H9 (cell line): ENCODE results near the gene NPAS3. TPM values are rescaled to one million over a fixed set of nuclear protein-coding genes. Genes with fewer than 3 reads are reported as not detected.

ENCODE experiments used
- DNase-seq: peaks from one replicate; pipeline ENCODE4 v3.0.0-alpha.2; 2017
- H2AFZ ChIP-seq: one replicate; pipeline ENCODE4 v1.6.1; 2013; ENCODE audit warnings: mild to moderate bottlenecking, low read length, control low read depth, moderate library complexity
- H2AK5ac ChIP-seq: 2 replicates; pipeline ENCODE4 v1.6.1; 2013; ENCODE audit warnings: low read length, control low read depth, mixed read lengths; ENCODE audit not compliant: insufficient read length
- H2BK120ac ChIP-seq: one replicate; pipeline ENCODE4 v1.6.1; 2013; ENCODE audit warnings: low read depth, mild to moderate bottlenecking, low read length, control low read depth, inconsistent platforms; ENCODE audit not compliant: poor library complexity, severe bottlenecking
- H2BK12ac ChIP-seq: 2 replicates; pipeline ENCODE4 v1.6.1; 2013; ENCODE audit warnings: low read length, control low read depth, mixed read lengths, low read depth; ENCODE audit not compliant: insufficient read length
- H2BK15ac ChIP-seq: 2 replicates; pipeline ENCODE4 v1.6.1; 2013; ENCODE audit warnings: low read depth, low read length, control low read depth
- H2BK20ac ChIP-seq: one replicate; pipeline ENCODE4 v1.6.1; 2013; ENCODE audit warnings: low read depth, mild to moderate bottlenecking, low read length, control low read depth, inconsistent platforms; ENCODE audit not compliant: poor library complexity, severe bottlenecking
- H2BK5ac ChIP-seq: 2 replicates; pipeline ENCODE4 v1.6.1; 2013; ENCODE audit warnings: low read length, control low read depth, mixed read lengths; ENCODE audit not compliant: insufficient read length
- H3K14ac ChIP-seq: 2 replicates; pipeline ENCODE4 v1.6.1; 2013; ENCODE audit warnings: low read length, control low read depth; ENCODE audit not compliant: insufficient read depth
- H3K18ac ChIP-seq: 2 replicates; pipeline ENCODE4 v1.6.1; 2013; ENCODE audit warnings: low read depth, mild to moderate bottlenecking, mixed read lengths, low read length, control low read depth; ENCODE audit not compliant: insufficient read length
- H3K23ac ChIP-seq: 2 replicates; pipeline ENCODE4 v1.6.1; 2013; ENCODE audit warnings: low read length, control low read depth, mixed read lengths, low read depth; ENCODE audit not compliant: insufficient read length
- H3K23me2 ChIP-seq: 2 replicates; pipeline ENCODE4 v1.6.1; 2013; ENCODE audit warnings: low read depth, mild to moderate bottlenecking, mixed read lengths, low read length, control low read depth; ENCODE audit not compliant: insufficient read length, poor library complexity, severe bottlenecking
- H3K27ac ChIP-seq: 2 replicates; pipeline ENCODE4 v1.5.1; 2013; ENCODE audit warnings: low read length, control low read depth, mixed read lengths, low read depth; ENCODE audit not compliant: insufficient read length
- H3K27me3 ChIP-seq: 2 replicates; pipeline ENCODE4 v1.6.1; 2013; ENCODE audit warnings: low read length, control low read depth, inconsistent platforms; ENCODE audit not compliant: insufficient read depth
- H3K4ac ChIP-seq: 2 replicates; pipeline ENCODE4 v1.6.1; 2013; ENCODE audit warnings: low read depth, mild to moderate bottlenecking, control low read depth, inconsistent platforms, low read length, moderate library complexity
- H3K4me1 ChIP-seq: 2 replicates; pipeline ENCODE4 v1.6.1; 2013; ENCODE audit warnings: low read length, control low read depth, inconsistent platforms; ENCODE audit not compliant: insufficient read depth
- H3K4me2 ChIP-seq: 2 replicates; pipeline ENCODE4 v1.6.1; 2013; ENCODE audit warnings: low read length, control low read depth, mixed read lengths; ENCODE audit not compliant: insufficient read length, insufficient read depth
- H3K56ac ChIP-seq: 2 replicates; pipeline ENCODE4 v1.6.1; 2013; ENCODE audit warnings: low read depth, mild to moderate bottlenecking, mixed read lengths, low read length, control low read depth; ENCODE audit not compliant: insufficient read length
- H3K79me1 ChIP-seq: 2 replicates; pipeline ENCODE4 v1.6.1; 2013; ENCODE audit warnings: low read depth, mild to moderate bottlenecking, moderate library complexity, low read length, control low read depth, inconsistent platforms; ENCODE audit not compliant: insufficient read depth, poor library complexity, severe bottlenecking
- H3K79me2 ChIP-seq: 2 replicates; pipeline ENCODE4 v1.6.1; 2013; ENCODE audit warnings: low read length, control low read depth, inconsistent platforms; ENCODE audit not compliant: insufficient read depth
- H3K9ac ChIP-seq: 2 replicates; pipeline ENCODE4 v1.6.1; 2013; ENCODE audit warnings: low read length, control low read depth, mixed read lengths; ENCODE audit not compliant: insufficient read length; ENCODE audit errors: extremely low read depth
- H3K9me3 ChIP-seq: one replicate; pipeline ENCODE4 v1.6.1; 2013; ENCODE audit warnings: low read depth, low read length, inconsistent platforms; ENCODE audit not compliant: control insufficient read depth
- H3T11ph ChIP-seq: one replicate; pipeline ENCODE4 v1.6.1; 2013; ENCODE audit warnings: mild to moderate bottlenecking, low read length, control low read depth, inconsistent platforms
- H4K20me1 ChIP-seq: one replicate; pipeline ENCODE4 v1.6.1; 2013; ENCODE audit not compliant: control insufficient read depth, insufficient read length, insufficient read depth
- H4K5ac ChIP-seq: 2 replicates; pipeline ENCODE4 v1.6.1; 2013; ENCODE audit warnings: low read depth, mild to moderate bottlenecking, mixed read lengths, low read length, control low read depth; ENCODE audit not compliant: insufficient read length
- H4K8ac ChIP-seq: replicated peaks from 2 replicates; pipeline ENCODE4 v1.6.1; 2013; ENCODE audit warnings: low read length, control low read depth, mixed read lengths, low read depth; ENCODE audit not compliant: insufficient read length
- H4K91ac ChIP-seq: 2 replicates; pipeline ENCODE4 v1.6.1; 2013; ENCODE audit warnings: low read depth, mild to moderate bottlenecking, moderate library complexity, mixed read lengths, low read length, control low read depth; ENCODE audit not compliant: insufficient read length
- H3K27ac Mint-ChIP-seq, 3 experiments: 2 replicates in 2 of 3; 3 replicates in 1 of 3; pipeline ENCODE4 v1.8.0; 2020 to 2021; ENCODE audit warnings: mixed read lengths in 3 of 3, mild to moderate bottlenecking in 1 of 3, moderate library complexity in 1 of 3
- H3K27me3 Mint-ChIP-seq: 2 replicates; pipeline ENCODE4 v1.8.0; 2021; ENCODE audit warnings: low read depth, mild to moderate bottlenecking, moderate library complexity, mixed read lengths
- H3K36me3 Mint-ChIP-seq, 3 experiments: 2 replicates in 2 of 3; 3 replicates in 1 of 3; pipeline ENCODE4 v1.8.0; 2020 to 2021; ENCODE audit warnings: low read depth in 3 of 3, mixed read lengths in 3 of 3; ENCODE audit not compliant: insufficient read depth in 1 of 3
- H3K4me1 Mint-ChIP-seq, 2 experiments: 2 replicates each; pipeline ENCODE4 v1.8.0; 2020; ENCODE audit warnings: mixed read lengths in 2 of 2
- H3K4me3 Mint-ChIP-seq, 2 experiments: 2 replicates in 1 of 2; 3 replicates in 1 of 2; pipeline ENCODE4 v1.8.0; 2020 to 2021; ENCODE audit warnings: mild to moderate bottlenecking in 2 of 2, mixed read lengths in 2 of 2, moderate library complexity in 1 of 2
- H3K9me3 Mint-ChIP-seq, 2 experiments: 2 replicates in 1 of 2; 3 replicates in 1 of 2; pipeline ENCODE4 v1.8.0; 2020; ENCODE audit warnings: mild to moderate bottlenecking in 2 of 2, mixed read lengths in 2 of 2, moderate library complexity in 1 of 2
- WGBS: extraction: QIAGEN DNeasy Blood & Tissue Kit; methylation state at CpG from one replicate; pipeline ENCODE4 v1.1.7; 2013; ENCODE audit warnings: missing lambda C conversion rate, low lambda C conversion rate, mixed read lengths; ENCODE audit not compliant: insufficient read length; ENCODE audit errors: extremely low coverage; 5-methylcytosine and 5-hydroxymethylcytosine counted together
- total RNA-seq: library from RNA; stranded (reverse); gene quantifications from 2 replicates; pipeline ENCODE4 v1.2.1, GENCODE V29; 2021
- TF ChIP-seq, protein P1 (sequence below): fragments of 200-600 bp; sonication (generic); conservative IDR thresholded peaks from 3 replicates; pipeline ENCODE4 v1.8.0; 2021; ENCODE audit warnings: antibody characterized with exemption, mild to moderate bottlenecking

NPAS3 gene
- total RNA-seq, 1 experiment from 2014 or later, result 0.17 TPM

DNA sequence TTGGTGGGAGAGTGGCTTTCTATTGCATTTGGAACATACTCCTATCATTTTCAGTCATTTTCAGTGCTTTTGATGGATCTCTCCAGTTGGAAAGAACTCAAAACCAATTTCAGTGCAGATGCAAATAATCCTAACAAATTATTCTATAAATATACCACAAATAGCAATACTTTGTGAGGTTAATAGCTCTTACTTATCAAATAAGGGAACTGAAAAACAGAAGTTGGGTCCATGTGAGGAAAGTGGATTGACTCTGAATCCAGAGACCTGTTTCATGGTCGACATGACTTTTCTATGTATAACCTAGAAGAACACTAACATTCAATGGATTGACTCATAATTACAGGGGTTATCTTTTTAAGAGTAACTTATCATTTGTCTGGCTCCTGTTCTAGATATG, 763.6 kb downstream of the NPAS3 start:
- Histone ChIP-seq H3K9me3 (no peaks in the 10 kb centered on the region), H2BK15ac (no peak overlapping the region), H3K9ac (no peak overlapping the region), H2BK5ac (no peak overlapping the region), H3K4me1 (no peaks in the 10 kb centered on the region), H3K56ac (no peak overlapping the region), H3K4ac (no peak overlapping the region), H3K79me1 (no peaks in the 10 kb centered on the region), H3K23ac (no peak overlapping the region), H4K91ac (no peak overlapping the region), H2BK120ac (no peak overlapping the region), H2AK5ac (no peak overlapping the region), H3K27ac (no peak overlapping the region), H3K4me2 (no peak overlapping the region), H4K5ac (no peak overlapping the region), H2AFZ (no peak overlapping the region), H2BK20ac (no peak overlapping the region), H3K23me2 (no peaks in the 10 kb centered on the region), H4K20me1 (no peaks in the 10 kb centered on the region), H3K79me2 (no peaks in the 10 kb centered on the region), H2BK12ac (no peak overlapping the region), H3T11ph (no peak overlapping the region), H3K18ac (no peak overlapping the region), H3K14ac (no peak overlapping the region), H3K27me3 (0 out of 2 replicates have a peak, but pooled peaks cover 2% of the 10 kb centered on the region), H4K8ac (no peak overlapping the region)
- Mint-ChIP-seq H3K4me1 (peaks cover 12 to 22% of the 10 kb centered on the region in 2 experiments), H3K27ac (no peak overlapping the region), H3K27me3 (no peaks in the 10 kb centered on the region), H3K36me3 (no peaks in the 10 kb centered on the region), H3K9me3 (no peaks in the 10 kb centered on the region), H3K4me3 (no peak overlapping the region)
- TF ChIP-seq, protein P1, sequence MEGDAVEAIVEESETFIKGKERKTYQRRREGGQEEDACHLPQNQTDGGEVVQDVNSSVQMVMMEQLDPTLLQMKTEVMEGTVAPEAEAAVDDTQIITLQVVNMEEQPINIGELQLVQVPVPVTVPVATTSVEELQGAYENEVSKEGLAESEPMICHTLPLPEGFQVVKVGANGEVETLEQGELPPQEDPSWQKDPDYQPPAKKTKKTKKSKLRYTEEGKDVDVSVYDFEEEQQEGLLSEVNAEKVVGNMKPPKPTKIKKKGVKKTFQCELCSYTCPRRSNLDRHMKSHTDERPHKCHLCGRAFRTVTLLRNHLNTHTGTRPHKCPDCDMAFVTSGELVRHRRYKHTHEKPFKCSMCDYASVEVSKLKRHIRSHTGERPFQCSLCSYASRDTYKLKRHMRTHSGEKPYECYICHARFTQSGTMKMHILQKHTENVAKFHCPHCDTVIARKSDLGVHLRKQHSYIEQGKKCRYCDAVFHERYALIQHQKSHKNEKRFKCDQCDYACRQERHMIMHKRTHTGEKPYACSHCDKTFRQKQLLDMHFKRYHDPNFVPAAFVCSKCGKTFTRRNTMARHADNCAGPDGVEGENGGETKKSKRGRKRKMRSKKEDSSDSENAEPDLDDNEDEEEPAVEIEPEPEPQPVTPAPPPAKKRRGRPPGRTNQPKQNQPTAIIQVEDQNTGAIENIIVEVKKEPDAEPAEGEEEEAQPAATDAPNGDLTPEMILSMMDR, result no peak
- no peak for DNase-seq
- no CpG with 5 or more reads among the region's 1 CpG for WGBS
